Bronchial epithelial cell (primary cell): ENCODE results near the gene ACOXL. TPM values are rescaled to one million over a fixed set of nuclear protein-coding genes. Genes with fewer than 3 reads are reported as not detected.

Experiments used
- DNase-seq: peaks from one replicate; pipeline ENCODE4 v3.0.0-alpha.2; 2010; ENCODE audit warnings: low read depth
- FAIRE-seq: peaks from 2 replicates; lab custom pipeline; 2011; peaks lifted over from hg19 to GRCh38; lab: Jason Lieb, UNC
- H3K27me3 ChIP-seq: 2 replicates; pipeline ENCODE4 v1.5.1; 2011; ENCODE audit warnings: low read length; ENCODE audit not compliant: control insufficient read depth, insufficient read depth
- H3K36me3 ChIP-seq: 2 replicates; pipeline ENCODE4 v1.5.1; 2011; ENCODE audit warnings: low read length; ENCODE audit not compliant: control insufficient read depth, insufficient read depth
- H3K4me3 ChIP-seq: 2 replicates; pipeline ENCODE4 v1.5.1; 2011; ENCODE audit warnings: mild to moderate bottlenecking, low read depth, low read length, control low read depth
- total RNA-seq: library from RNA; depleted of rRNA; stranded (reverse); fragments of >200 nt; gene quantifications from 2 replicates; pipeline ENCODE4 v1.2.1, GENCODE V29; 2014
- TF ChIP-seq, protein P1 (sequence below): IDR thresholded peaks from 2 replicates; pipeline ENCODE4 v1.5.1; 2011; ENCODE audit warnings: mild to moderate bottlenecking, moderate library complexity, low read length, control low read depth, inconsistent platforms; ENCODE audit not compliant: insufficient read depth, severe bottlenecking

Gene ACOXL
- total RNA-seq, 1 donor from 2014 or later: not detected

DNA sequence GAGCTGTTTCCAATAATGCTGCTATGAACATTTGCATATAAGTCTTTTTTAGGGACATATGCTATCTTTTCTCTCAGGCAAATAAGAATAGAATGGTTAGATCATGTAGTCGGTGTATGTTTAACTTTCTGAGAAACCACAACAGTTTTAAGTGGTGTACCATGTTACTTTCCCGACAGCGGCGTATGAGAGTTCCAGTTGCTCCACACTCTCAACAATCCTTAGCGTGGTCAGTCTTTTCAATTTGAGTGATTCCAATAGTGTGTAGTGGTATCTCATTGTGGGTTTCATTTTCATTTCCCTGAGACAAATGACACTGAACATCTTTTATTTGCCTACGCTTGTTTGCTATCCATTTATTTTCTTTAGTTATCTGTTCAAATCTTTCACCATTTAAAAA, 149.5 kb downstream of the ACOXL start:
- no peaks in the 10 kb centered on the region for H3K36me3 ChIP-seq
- FAIRE-seq (no peak), DNase-seq (no peak)
- TF ChIP-seq, protein P1, sequence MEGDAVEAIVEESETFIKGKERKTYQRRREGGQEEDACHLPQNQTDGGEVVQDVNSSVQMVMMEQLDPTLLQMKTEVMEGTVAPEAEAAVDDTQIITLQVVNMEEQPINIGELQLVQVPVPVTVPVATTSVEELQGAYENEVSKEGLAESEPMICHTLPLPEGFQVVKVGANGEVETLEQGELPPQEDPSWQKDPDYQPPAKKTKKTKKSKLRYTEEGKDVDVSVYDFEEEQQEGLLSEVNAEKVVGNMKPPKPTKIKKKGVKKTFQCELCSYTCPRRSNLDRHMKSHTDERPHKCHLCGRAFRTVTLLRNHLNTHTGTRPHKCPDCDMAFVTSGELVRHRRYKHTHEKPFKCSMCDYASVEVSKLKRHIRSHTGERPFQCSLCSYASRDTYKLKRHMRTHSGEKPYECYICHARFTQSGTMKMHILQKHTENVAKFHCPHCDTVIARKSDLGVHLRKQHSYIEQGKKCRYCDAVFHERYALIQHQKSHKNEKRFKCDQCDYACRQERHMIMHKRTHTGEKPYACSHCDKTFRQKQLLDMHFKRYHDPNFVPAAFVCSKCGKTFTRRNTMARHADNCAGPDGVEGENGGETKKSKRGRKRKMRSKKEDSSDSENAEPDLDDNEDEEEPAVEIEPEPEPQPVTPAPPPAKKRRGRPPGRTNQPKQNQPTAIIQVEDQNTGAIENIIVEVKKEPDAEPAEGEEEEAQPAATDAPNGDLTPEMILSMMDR: no peak
- H3K27me3 ChIP-seq: no peaks in the 10 kb centered on the region
- no peak overlapping the region for H3K4me3 ChIP-seq

DNA sequence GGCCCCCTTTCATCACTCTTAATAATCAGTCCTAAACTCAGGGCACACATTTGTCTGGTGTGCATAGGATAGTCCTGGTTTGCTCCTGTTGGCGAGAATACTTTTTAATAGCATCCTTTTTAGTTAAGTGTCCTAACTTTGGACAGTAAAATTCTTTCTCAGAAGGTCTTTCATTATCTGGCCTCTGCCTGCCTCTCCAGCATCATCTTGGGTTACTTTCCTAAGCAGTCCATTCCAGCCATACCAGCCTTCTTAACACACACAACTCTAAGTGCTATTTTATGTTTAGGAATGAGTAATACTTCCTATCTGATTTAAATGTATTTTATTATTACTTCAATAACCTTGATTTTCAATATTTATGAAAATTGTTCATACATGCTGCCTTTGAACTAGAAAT, 151.0 kb downstream of the ACOXL start:
- FAIRE-seq (no peak), DNase-seq (no peak)
- TF ChIP-seq, protein P1: no peak
- no peak overlapping the region for H3K4me3 ChIP-seq
- no peaks in the 10 kb centered on the region for H3K36me3 ChIP-seq
- no peaks in the 10 kb centered on the region for H3K27me3 ChIP-seq

DNA sequence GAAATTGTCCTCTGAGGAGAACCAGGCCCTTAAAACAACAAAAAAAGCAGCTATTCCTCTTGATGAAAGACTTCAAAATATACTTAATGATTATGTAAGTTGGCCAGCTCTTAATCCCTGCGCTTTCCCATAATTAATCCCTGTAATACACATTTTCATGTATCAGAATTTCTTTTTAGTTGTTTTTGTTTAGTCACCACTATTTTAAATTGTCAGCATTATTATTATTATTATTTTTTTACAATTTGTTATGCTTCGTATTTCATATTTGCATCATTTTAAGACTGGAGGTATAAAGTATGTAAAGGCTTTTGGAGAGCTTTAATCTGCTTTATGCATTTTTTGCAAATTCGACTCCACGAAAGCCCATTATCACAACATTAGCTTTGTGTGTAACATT, 152.9 kb downstream of the ACOXL start:
- FAIRE-seq: no peak
- Histone ChIP-seq H3K36me3 (no peaks in the 10 kb centered on the region), H3K27me3 (no peaks in the 10 kb centered on the region), H3K4me3 (no peak overlapping the region)
- no peak for DNase-seq
- TF ChIP-seq, protein P1: no peak

DNA sequence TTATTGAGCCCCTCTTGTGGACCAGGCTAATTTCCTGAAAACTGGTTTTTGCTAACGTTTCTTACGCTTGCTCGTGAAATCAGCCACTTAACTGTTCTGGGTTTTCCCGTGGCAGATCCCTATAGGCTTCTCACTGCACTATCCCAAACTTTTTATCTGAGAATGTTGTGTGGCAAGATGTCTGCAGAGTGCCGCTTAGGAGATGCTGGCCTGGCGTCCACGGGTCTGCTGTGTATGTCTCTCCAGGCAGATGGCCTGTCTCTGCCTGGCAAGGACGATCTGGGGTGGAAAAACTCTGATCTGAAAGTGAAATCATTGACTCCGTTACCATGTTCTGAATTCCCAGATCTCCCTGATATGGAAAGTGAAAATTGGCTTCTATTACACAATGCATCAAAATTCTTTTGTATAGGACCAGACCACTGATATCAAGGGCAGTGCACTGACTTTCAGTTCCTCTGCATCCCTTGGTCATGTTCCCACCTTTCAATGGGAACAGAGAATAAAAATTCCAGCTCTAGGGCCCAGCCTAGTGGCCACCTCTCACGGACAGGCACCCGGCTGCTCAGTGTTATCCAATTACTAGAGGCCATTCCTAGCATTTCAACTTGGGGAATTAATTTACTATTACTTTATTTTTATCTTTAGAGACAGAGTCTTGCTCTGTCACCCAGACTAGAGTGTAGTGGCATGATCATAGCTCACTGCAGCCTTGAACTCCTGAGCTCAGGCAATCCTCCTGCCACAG, 154.6 kb downstream of the ACOXL start:
- FAIRE-seq (no peak), DNase-seq (no peak)
- TF ChIP-seq, protein P1: no peak
- Histone ChIP-seq H3K36me3 (no peaks in the 10 kb centered on the region), H3K27me3 (no peaks in the 10 kb centered on the region), H3K4me3 (no peak overlapping the region)

DNA sequence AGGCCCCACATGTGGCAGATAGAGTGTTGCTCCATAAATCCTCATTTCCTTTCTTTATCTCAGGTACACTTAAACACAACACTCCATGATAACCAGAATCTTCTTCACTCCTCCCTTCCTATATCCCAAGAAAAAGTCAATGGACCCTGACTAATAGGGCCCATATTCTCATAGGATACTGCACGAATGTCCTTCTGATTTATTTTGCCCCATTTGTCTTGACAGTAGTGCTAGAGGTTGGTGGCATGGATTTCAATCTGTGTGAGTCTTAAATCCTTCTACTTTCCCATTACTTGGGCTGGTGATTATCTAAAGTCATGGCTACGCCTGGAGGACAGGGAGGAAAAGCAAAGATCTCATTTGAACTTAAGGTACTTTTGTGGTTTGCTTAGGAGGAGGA, 156.0 kb downstream of the ACOXL start:
- no peak for DNase-seq
- H3K4me3 ChIP-seq: no peak overlapping the region
- H3K27me3 ChIP-seq: no peaks in the 10 kb centered on the region
- no peaks in the 10 kb centered on the region for H3K36me3 ChIP-seq
- TF ChIP-seq, protein P1: no peak
- no peak for FAIRE-seq

DNA sequence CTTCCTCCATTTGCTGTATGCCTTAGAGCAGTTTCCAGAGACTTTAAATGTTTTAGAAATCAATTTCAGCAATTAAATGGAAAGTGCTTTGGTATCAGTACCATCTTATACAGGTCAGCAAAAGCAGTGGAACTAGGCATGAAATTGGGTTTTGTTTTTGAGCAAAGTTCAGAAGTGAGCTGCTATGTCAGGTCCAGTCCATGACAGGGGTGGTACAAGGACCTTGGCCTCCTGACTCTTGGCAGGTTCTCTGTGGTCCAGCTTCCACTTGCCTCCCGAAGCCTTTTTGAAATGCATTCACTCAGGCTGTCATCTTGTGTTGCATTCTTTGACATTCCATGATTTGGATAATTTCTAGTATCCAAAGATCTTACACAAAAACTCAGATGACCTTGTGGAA, 159.3 kb downstream of the ACOXL start:
- TF ChIP-seq, protein P1: no peak
- DNase-seq: no peak
- Histone ChIP-seq H3K36me3 (no peaks in the 10 kb centered on the region), H3K27me3 (no peaks in the 10 kb centered on the region), H3K4me3 (no peak overlapping the region)
- FAIRE-seq: no peak
